Panc1 (cell line): Measurements from ENCODE around the gene ADGRE3.

Source experiments
- POLR2AphosphoS5 ChIP-seq: IDR thresholded peaks from 2 replicates; pipeline ENCODE4 v1.6.1; 2012; ENCODE audit warnings: mild to moderate bottlenecking, low read depth, low read length, moderate library complexity
- TCF7L2 ChIP-seq: IDR thresholded peaks from 2 replicates; pipeline ENCODE4 v1.6.1; 2011; ENCODE audit warnings: mild to moderate bottlenecking, low read depth, low read length, inconsistent platforms
- TF ChIP-seq, protein P1 (sequence below): fragments of 450-650 bp; IDR thresholded peaks from 2 replicates; pipeline ENCODE4 v1.5.1; 2017; ENCODE audit warnings: mild to moderate bottlenecking
- TF ChIP-seq, protein P2 (sequence below), 2 experiments: IDR thresholded peaks; 2 replicates each; pipeline ENCODE4 v1.6.1; 2011 to 2012; ENCODE audit warnings: low read depth in 2 of 2, control low read depth in 1 of 2, low read length in 1 of 2, mild to moderate bottlenecking in 1 of 2, moderate library complexity in 1 of 2; ENCODE audit not compliant: insufficient read depth in 1 of 2

DNA sequence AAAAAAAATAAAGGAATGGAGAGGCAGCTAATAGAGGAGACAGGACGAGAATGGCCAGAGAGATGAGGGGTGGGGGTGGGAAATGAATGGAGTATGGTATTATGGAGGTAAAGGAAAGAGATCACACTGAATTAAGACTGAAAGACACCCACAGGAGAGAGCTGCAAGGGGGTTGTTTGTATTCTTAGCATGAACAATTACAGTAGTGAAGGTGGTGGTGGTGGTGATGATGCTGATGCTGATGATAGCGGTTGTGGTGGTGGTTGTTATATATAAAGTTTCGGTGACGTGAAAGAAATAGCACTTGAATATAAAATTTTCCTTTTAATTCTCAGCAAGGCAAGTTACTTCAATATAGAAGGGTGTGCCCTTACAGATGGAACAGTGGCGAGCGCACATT, 2.8 kb upstream of the ADGRE3 start:
- TF ChIP-seq, protein P1, sequence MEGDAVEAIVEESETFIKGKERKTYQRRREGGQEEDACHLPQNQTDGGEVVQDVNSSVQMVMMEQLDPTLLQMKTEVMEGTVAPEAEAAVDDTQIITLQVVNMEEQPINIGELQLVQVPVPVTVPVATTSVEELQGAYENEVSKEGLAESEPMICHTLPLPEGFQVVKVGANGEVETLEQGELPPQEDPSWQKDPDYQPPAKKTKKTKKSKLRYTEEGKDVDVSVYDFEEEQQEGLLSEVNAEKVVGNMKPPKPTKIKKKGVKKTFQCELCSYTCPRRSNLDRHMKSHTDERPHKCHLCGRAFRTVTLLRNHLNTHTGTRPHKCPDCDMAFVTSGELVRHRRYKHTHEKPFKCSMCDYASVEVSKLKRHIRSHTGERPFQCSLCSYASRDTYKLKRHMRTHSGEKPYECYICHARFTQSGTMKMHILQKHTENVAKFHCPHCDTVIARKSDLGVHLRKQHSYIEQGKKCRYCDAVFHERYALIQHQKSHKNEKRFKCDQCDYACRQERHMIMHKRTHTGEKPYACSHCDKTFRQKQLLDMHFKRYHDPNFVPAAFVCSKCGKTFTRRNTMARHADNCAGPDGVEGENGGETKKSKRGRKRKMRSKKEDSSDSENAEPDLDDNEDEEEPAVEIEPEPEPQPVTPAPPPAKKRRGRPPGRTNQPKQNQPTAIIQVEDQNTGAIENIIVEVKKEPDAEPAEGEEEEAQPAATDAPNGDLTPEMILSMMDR = no peak
- no peak for TF ChIP-seq POLR2AphosphoS5
- TF ChIP-seq, protein P2, sequence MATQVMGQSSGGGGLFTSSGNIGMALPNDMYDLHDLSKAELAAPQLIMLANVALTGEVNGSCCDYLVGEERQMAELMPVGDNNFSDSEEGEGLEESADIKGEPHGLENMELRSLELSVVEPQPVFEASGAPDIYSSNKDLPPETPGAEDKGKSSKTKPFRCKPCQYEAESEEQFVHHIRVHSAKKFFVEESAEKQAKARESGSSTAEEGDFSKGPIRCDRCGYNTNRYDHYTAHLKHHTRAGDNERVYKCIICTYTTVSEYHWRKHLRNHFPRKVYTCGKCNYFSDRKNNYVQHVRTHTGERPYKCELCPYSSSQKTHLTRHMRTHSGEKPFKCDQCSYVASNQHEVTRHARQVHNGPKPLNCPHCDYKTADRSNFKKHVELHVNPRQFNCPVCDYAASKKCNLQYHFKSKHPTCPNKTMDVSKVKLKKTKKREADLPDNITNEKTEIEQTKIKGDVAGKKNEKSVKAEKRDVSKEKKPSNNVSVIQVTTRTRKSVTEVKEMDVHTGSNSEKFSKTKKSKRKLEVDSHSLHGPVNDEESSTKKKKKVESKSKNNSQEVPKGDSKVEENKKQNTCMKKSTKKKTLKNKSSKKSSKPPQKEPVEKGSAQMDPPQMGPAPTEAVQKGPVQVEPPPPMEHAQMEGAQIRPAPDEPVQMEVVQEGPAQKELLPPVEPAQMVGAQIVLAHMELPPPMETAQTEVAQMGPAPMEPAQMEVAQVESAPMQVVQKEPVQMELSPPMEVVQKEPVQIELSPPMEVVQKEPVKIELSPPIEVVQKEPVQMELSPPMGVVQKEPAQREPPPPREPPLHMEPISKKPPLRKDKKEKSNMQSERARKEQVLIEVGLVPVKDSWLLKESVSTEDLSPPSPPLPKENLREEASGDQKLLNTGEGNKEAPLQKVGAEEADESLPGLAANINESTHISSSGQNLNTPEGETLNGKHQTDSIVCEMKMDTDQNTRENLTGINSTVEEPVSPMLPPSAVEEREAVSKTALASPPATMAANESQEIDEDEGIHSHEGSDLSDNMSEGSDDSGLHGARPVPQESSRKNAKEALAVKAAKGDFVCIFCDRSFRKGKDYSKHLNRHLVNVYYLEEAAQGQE (IDR thresholded peaks at IDR 0.05; ENCODE audit: insufficient read depth in 1 of 2, low read depth in 2 of 2, low read length in 1 of 2) = no peak
- no peak for TF ChIP-seq TCF7L2
